Progenitor cell of endocrine pancreas (in vitro differentiated cells): Measurements from ENCODE around the gene CYP3A7. TPM values are rescaled to one million over a fixed set of nuclear protein-coding genes. Genes with fewer than 3 reads are reported as not detected.
A peak's percentile ranks its signal among the peaks of the same experiment; 100 is the strongest.

Experiments used
- DNase-seq: peaks from one replicate; pipeline ENCODE4 v3.0.0; 2021; ENCODE audit warnings: low spot score; ENCODE audit not compliant: unreplicated experiment
- H3K27ac Mint-ChIP-seq: 2 replicates; pipeline ENCODE4 v1.8.0; 2021; ENCODE audit warnings: mild to moderate bottlenecking, moderate library complexity, mixed read lengths
- H3K27me3 Mint-ChIP-seq: 2 replicates; pipeline ENCODE4 v1.8.0; 2021; ENCODE audit warnings: mixed read lengths
- H3K36me3 Mint-ChIP-seq: 2 replicates; pipeline ENCODE4 v1.8.0; 2022; ENCODE audit warnings: mixed read lengths; ENCODE audit not compliant: insufficient read depth
- H3K4me1 Mint-ChIP-seq: 2 replicates; pipeline ENCODE4 v1.8.0; 2021; ENCODE audit warnings: low read depth, mixed read lengths
- H3K4me3 Mint-ChIP-seq: 2 replicates; pipeline ENCODE4 v1.8.0; 2021; ENCODE audit warnings: low read depth, mild to moderate bottlenecking, moderate library complexity, mixed read lengths
- H3K9me3 Mint-ChIP-seq: 2 replicates; pipeline ENCODE4 v1.8.0; 2021; ENCODE audit warnings: low read depth, mixed read lengths
- CTCF ChIP-seq: fragments of 200-600 bp; sonication (generic); IDR thresholded peaks from one replicate; pipeline ENCODE4 v1.5.0; 2021; ENCODE audit warnings: antibody characterized with exemption, mild to moderate bottlenecking; ENCODE audit not compliant: unreplicated experiment
- total RNA-seq: library from RNA; stranded (reverse); gene quantifications from 2 replicates; pipeline ENCODE4 v1.2.1, GENCODE V29; 2021

CYP3A7 gene
- total RNA-seq, 1 donor from 2014 or later, result not detected

GRCh38 chr7:99679400-99680191, 55.4 kb downstream of the CYP3A7 start, which contains the start of gene CYP3A5:
CYP3A5 (minus strand) TSS chr7:99679996; CDS start chr7:99679896, 100 bp downstream.
- Mint-ChIP-seq H3K4me3 (peak within 1 kb of the TSS; percentile 23), H3K36me3 (peaks cover 4% of the 10 kb centered on the region), H3K27ac (peak within 1 kb of the TSS; percentile 47), H3K4me1 (peaks cover 40% of the 10 kb centered on the region), H3K9me3 (peaks cover 9% of the 10 kb centered on the region), H3K27me3 (no peaks in the 10 kb centered on the region)
- no peak for DNase-seq
- TF ChIP-seq CTCF, result no peak

DNA sequence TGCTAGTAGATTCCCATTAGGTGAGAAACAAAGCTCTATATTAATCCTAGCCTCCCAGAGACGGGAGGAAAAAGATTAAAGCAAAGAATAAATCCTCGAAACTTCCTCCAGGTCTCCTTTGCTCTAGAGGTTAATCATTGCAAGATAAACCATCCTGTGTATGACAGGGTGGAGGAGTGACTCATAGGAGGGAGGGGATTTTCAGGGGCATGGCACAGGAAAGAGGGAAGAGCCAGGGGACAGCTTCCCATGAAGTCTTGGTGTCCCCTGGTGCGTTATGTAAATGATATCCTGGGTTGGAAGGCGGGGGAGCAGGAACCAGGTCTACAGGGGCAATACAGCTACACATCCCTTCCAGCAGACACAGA, 56.0 kb downstream of the CYP3A7 start:
- Mint-ChIP-seq H3K4me3 (peak overlapping the region; percentile 23), H3K27ac (peak overlapping the region; percentile 47), H3K4me1 (peaks cover 40% of the 10 kb centered on the region), H3K9me3 (peaks cover 9% of the 10 kb centered on the region), H3K27me3 (no peaks in the 10 kb centered on the region), H3K36me3 (peaks cover 5% of the 10 kb centered on the region)
- no peak for DNase-seq
- TF ChIP-seq CTCF, result no peak

DNA sequence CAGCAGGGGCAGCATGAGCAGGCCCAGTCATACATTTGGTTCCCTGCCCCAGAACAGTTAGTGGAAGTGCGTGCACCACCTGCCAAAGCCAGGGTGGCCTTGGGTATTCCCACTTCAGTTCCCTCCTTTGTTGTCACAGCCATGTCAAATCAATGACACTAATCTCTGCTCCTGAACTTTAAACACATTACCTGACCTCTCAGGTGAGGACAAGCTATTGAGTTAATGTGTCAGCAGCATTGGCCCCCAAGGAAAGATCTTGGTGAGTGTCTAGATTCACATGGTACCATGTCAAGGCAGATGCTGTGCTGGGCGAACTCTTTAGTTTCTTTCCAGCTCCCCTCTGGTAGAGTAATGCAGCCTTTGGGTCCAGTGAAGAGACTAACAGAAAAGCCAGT, 57.3 kb downstream of the CYP3A7 start:
- Mint-ChIP-seq H3K36me3 (peaks cover 5% of the 10 kb centered on the region), H3K4me1 (peaks cover 40% of the 10 kb centered on the region), H3K27ac (peak overlapping the region; percentile 65), H3K27me3 (no peaks in the 10 kb centered on the region), H3K9me3 (peaks cover 4% of the 10 kb centered on the region), H3K4me3 (no peak overlapping the region)
- DNase-seq, result no peak
- no peak for TF ChIP-seq CTCF

DNA sequence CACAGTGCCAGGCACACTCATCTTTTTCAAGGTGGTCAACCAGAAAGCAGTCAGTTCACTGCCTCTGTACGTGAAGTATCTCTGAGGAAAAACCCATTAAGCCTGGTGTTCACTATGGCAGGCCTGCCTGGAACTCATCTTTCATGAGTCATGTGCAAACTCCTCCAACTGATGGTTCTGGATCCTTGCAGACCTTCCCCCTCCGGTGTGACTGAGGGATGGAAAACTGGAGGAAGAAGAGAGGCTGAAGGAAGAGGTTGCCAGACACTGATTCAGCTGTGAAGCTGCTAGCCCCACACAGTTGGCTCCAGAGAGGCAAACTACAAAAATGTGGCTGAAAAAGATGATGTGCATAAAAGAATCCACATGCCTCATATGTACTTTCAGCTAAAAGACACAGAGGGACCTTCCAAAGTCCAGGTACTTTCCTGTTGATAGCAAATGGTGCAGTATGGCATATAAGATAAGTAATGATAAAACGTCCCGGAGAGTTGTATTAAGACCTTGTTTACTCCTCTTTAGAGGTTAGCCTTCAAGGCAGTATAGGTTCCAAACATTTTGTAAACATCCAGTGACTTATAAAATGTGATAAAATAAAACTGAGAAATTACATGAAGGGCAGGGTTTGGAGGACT, 57.9 kb downstream of the CYP3A7 start:
- Mint-ChIP-seq H3K27me3 (no peaks in the 10 kb centered on the region), H3K4me1 (peaks cover 40% of the 10 kb centered on the region), H3K36me3 (peaks cover 3% of the 10 kb centered on the region), H3K9me3 (peaks cover under 1% of the 10 kb centered on the region), H3K4me3 (no peak overlapping the region), H3K27ac (peak overlapping the region; percentile 65)
- TF ChIP-seq CTCF, result no peak
- DNase-seq, result no peak

GRCh38 chr7:99674995-99675742, 59.8 kb downstream of the CYP3A7 start:
- H3K4me3 Mint-ChIP-seq, result no peak overlapping the region
- no peak for TF ChIP-seq CTCF
- H3K27ac Mint-ChIP-seq, result no peak overlapping the region
- DNase-seq, result no peak
- H3K27me3 Mint-ChIP-seq, result no peaks in the 10 kb centered on the region
- no peaks in the 10 kb centered on the region for H3K9me3 Mint-ChIP-seq
- peaks cover 1% of the 10 kb centered on the region for H3K36me3 Mint-ChIP-seq
- H3K4me1 Mint-ChIP-seq, result peaks cover 38% of the 10 kb centered on the region
